ENCODE results near the gene FOSB. TPM values are rescaled to one million over a fixed set of nuclear protein-coding genes. Genes with fewer than 3 reads are reported as not detected.

The FOSB gene
- total and polyA plus RNA-seq, 9 of the 15 experiments (the other 6 are each of a cell fraction or from before 2014, with no cell fraction given), result 0.11 to 2.7 (median 0.73) TPM

DNA sequence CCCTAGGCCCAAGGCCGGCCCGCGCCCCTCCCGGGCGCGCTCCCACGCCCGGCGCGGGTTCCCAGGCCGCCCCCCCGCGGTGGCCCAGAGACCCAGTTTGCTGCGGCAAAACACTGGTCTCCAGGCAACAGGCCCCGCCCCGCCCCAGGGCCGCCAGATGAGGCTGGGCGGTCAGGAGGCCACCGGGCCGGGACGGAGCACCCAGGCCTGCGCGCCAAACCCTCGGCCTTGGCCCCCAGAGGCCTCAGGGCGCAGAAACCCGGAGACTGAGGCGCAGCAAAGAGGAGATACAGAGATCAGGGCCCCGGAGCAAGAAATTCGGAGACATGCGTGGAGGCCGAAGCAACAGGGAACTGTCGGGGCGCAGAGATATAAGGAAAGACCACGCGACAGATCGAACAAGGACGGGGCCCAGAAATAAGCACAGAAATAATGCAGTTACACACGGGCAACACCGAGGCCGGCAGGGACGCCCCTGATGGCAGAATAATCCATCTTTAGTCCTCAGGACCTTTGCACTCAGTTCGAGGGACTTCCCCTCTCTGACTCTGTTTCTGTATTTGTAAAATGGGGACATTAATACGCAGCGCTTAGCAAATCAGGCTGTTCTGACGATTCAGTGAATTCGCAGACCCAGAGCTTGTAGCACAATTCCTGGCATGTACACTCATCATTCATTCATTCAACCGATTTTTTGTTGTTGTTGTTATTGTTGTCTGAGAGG, 23.3 kb upstream of the FOSB start (continued):
- TF ChIP-seq CTCFL (IDR thresholded peaks at IDR 0.05; ENCODE audit: borderline replicate concordance, insufficient read depth, low read depth, low read length, poor library complexity, severe bottlenecking), result peak; percentile 93
- TF ChIP-seq RREB1 (CRISPR knock-in tag; IDR thresholded peaks at IDR 0.05), result 0 out of 2 replicates have a peak, but pooled peaks have one; percentile 50
- TF ChIP-seq TEAD1 (CRISPR knock-in tag; IDR thresholded peaks at IDR 0.05), result no peak; a peak in 1 of 4 replicates
- TF ChIP-seq FOXK2 (conservative IDR thresholded peaks at IDR 0.05 in 1 of 2, IDR thresholded peaks at IDR 0.05 in 1 of 2; ENCODE audit: low read depth in 2 of 2), result peak in 1 of 2 experiments; percentile 12; a peak in 1 of 4 replicates
- TF ChIP-seq, protein P1, sequence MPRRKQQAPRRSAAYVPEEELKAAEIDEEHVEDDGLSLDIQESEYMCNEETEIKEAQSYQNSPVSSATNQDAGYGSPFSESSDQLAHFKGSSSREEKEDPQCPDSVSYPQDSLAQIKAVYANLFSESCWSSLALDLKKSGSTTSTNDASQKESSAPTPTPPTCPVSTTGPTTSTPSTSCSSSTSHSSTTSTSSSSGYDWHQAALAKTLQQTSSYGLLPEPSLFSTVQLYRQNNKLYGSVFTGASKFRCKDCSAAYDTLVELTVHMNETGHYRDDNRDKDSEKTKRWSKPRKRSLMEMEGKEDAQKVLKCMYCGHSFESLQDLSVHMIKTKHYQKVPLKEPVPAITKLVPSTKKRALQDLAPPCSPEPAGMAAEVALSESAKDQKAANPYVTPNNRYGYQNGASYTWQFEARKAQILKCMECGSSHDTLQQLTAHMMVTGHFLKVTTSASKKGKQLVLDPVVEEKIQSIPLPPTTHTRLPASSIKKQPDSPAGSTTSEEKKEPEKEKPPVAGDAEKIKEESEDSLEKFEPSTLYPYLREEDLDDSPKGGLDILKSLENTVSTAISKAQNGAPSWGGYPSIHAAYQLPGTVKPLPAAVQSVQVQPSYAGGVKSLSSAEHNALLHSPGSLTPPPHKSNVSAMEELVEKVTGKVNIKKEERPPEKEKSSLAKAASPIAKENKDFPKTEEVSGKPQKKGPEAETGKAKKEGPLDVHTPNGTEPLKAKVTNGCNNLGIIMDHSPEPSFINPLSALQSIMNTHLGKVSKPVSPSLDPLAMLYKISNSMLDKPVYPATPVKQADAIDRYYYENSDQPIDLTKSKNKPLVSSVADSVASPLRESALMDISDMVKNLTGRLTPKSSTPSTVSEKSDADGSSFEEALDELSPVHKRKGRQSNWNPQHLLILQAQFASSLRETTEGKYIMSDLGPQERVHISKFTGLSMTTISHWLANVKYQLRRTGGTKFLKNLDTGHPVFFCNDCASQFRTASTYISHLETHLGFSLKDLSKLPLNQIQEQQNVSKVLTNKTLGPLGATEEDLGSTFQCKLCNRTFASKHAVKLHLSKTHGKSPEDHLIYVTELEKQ (CRISPR knock-in tag; IDR thresholded peaks at IDR 0.05), result 0 out of 2 replicates have a peak, but pooled peaks have one; percentile 16
- no peak for TF ChIP-seq CBFA2T3 (IDR thresholded peaks at IDR 0.05)
- no peak for TF ChIP-seq TCF7L2 (IDR thresholded peaks at IDR 0.05; ENCODE audit: low read depth, low read length)
- TF ChIP-seq PML (IDR thresholded peaks at IDR 0.05; ENCODE audit: low read length), result 0 out of 2 replicates have a peak, but pooled peaks have one; percentile 50
- TF ChIP-seq ZNF780A (CRISPR knock-in tag; IDR thresholded peaks at IDR 0.05), result no peak
